Measurements from ENCODE around the gene NPNT. TPM values are rescaled to one million over a fixed set of nuclear protein-coding genes. Genes with fewer than 3 reads are reported as not detected.

The NPNT gene
- total and polyA plus RNA-seq, 8 donors = 56.9 to 380 (median 100) TPM

- Histone ChIP-seq H3K27me3 (no peaks in the 10 kb centered on the region), H3K27ac (no peak overlapping the region), H3K4me3 (no peak overlapping the region), H3K36me3 (no peaks in the 10 kb centered on the region), H3K9me3 (no peaks in the 10 kb centered on the region), H3K4me1 (peaks cover 0 to 5% of the 10 kb centered on the region in 2 donors)
- no peak for ATAC-seq
- no peak for TF ChIP-seq CTCF (IDR thresholded peaks at IDR 0.05)
- no peak for DNase-seq
- intact Hi-C loops (cut with DNase I) = no loop called here
Observed at GRCh38 chr4:105912633-105913032, 17.4 kb downstream of the NPNT start.

DNA sequence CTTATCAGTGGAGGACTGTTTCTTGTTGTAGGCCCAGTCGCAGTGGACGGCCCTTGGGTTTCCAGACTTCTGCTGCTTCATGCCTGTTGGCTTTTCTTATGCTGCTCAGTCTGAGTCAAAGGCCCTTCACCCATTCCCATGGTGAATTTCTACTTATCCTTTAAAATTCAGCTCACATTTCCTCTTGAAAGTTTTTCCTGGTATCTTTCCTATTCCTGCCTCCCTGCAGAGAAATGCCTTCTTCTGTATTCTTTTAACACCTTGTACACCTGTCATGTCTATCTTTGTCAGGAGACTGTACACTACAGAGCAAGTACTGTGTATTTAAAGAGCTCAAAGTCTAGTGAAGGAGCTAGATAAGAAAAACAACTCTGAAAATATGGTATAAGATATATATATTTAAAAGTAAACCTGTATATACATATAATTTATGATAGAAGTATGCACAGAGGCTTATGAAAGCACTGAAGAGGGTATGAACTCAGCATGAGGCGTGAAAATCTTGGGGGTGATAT is 22.0 kb downstream of the NPNT start:
- no peak overlapping the region for H3K4me3 ChIP-seq
- H3K4me1 ChIP-seq = no peaks in the 10 kb centered on the region
- H3K9me3 ChIP-seq = no peaks in the 10 kb centered on the region
- H3K27me3 ChIP-seq = no peaks in the 10 kb centered on the region
- ATAC-seq = no peak
- intact Hi-C loops (cut with DNase I) = no loop called here
- no peak for TF ChIP-seq CTCF (IDR thresholded peaks at IDR 0.05)
- H3K36me3 ChIP-seq = no peaks in the 10 kb centered on the region
- H3K27ac ChIP-seq = no peak overlapping the region
- DNase-seq = no peak

DNA sequence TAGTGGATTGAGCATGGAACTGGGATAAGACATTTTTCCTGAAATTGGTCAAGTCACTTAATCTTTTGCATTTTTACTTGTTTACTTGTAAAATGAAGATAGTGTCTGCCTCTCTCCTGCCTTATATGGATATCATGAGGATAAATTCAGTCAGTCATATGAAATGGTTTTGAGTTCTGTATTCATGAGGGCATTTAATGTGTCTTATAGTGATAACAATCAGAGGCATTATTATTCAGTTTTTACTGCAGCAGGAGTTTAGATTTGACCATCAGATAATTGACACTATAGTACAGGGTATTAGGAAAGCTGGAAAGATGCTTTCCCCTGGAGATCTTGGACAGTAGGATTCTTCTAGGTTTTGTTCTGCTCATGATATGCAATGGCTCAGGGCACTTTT is 26.0 kb downstream of the NPNT start:
- ATAC-seq = no peak

GRCh38 chr4:105923497-105924238 is 28.4 kb downstream of the NPNT start:
- Histone ChIP-seq H3K4me1 (peaks cover 0 to 4% of the 10 kb centered on the region in 2 donors), H3K27me3 (no peaks in the 10 kb centered on the region), H3K4me3 (no peak overlapping the region), H3K36me3 (no peaks in the 10 kb centered on the region), H3K9me3 (no peaks in the 10 kb centered on the region), H3K27ac (peak overlapping the region in 1 of 2 donors; percentile 30)
- intact Hi-C loops (cut with DNase I) = no loop called here
- no peak for TF ChIP-seq CTCF (IDR thresholded peaks at IDR 0.05)
- DNase-seq = peak in 1 of 4 donors; percentile 39
- peak; percentile 89 for ATAC-seq

More for the DNA sequence above, 26.0 kb downstream of the NPNT start:
- Histone ChIP-seq H3K4me3 (no peak overlapping the region), H3K9me3 (no peaks in the 10 kb centered on the region), H3K27ac (no peak overlapping the region), H3K4me1 (peaks cover 0 to 4% of the 10 kb centered on the region in 2 donors), H3K36me3 (no peaks in the 10 kb centered on the region), H3K27me3 (no peaks in the 10 kb centered on the region)
- intact Hi-C loops (cut with DNase I) = no loop called here
- no peak for TF ChIP-seq CTCF (IDR thresholded peaks at IDR 0.05)
- no peak for DNase-seq

GRCh38 chr4:105924341-105924740 is 29.1 kb downstream of the NPNT start:
- intact Hi-C loops (cut with DNase I) = no loop called here
- Histone ChIP-seq H3K9me3 (no peaks in the 10 kb centered on the region), H3K27ac (no peak overlapping the region), H3K4me1 (peaks cover 0 to 4% of the 10 kb centered on the region in 2 donors), H3K27me3 (no peaks in the 10 kb centered on the region), H3K36me3 (no peaks in the 10 kb centered on the region), H3K4me3 (no peak overlapping the region)
- TF ChIP-seq CTCF (IDR thresholded peaks at IDR 0.05) = no peak
- DNase-seq (no peak), ATAC-seq (peak; percentile 34)

Measured in left lung (tissue), 10 donors.